ENCODE measurements around the gene MVB12B.

DNA sequence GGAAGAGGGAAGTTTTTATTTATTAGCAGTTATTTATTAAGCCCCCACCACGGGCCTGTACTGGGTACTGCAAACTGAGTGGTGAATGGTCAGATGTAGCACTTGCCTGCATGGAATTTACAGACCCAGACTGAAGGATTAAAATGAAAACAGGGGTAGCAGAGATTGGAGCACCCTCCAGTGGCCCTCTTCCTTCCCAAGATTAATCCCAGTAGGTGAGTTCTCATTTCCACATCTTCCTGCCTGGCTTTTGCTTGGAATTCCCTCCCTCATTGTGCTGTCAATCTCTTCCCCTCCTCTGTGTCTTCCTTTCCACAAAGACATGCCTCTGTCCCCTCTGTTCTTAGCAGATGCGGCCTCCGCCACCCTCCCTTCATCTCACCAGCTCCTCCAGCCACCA, 39.2 kb downstream of the MVB12B start:
- TF ChIP-seq CTCF (IDR thresholded peaks at IDR 0.05): no peak
- no peak for TF ChIP-seq POLR2A (IDR thresholded peaks at IDR 0.05)
- no peak for TF ChIP-seq POLR2AphosphoS5 (IDR thresholded peaks at IDR 0.05)
